Measurements from ENCODE around the gene TRPM3. TPM values are rescaled to one million over a fixed set of nuclear protein-coding genes. Genes with fewer than 3 reads are reported as not detected.
"Not testable (repeated sequence)": the region's sequence is repeated elsewhere in the genome, so short reads cannot be mapped to it uniquely, and the experiment has no call there.

TRPM3 gene
- polyA plus RNA-seq, 3 donors, result not detected

DNA sequence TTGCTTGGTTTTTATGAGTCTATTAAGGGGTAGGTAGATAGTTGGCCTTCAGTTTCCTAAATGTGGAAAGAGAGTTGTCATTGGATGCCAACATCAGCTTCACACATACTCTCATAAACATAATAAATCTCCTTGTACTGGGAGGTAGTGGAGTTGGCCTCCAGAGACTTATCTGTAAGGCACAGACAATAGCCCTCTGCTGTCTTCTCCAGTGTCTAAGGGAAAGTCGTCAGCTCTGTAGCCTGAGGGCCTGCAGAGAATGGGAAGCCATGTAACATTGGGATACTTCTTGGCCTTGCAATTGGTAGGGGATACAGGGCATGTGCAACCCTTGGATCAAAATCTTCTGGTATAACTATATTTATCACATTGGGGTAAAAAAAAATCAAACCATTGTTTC, 375.1 kb downstream of the TRPM3 start:
- Histone ChIP-seq H3K79me2 (ENCODE audit: insufficient read depth, low read length) (no peaks in the 10 kb centered on the region), H3K27me3 (ENCODE audit: control insufficient read depth in 2 of 2, insufficient read depth in 2 of 2, low read length in 2 of 2) (no peaks in the 10 kb centered on the region), H3K4me2 (replicated peaks; ENCODE audit: extremely low read depth, low read length, poor library complexity, severe bottlenecking) (no peak overlapping the region), H3K36me3 (replicated peaks in 1 of 2; ENCODE audit: control insufficient read depth in 1 of 2, insufficient read depth in 2 of 2, low read length in 2 of 2) (no peaks in the 10 kb centered on the region), H2AFZ (ENCODE audit: insufficient read depth, low read depth, low read length, poor library complexity, severe bottlenecking) (no peak overlapping the region), H4K20me1 (ENCODE audit: insufficient read depth, low read length) (no peaks in the 10 kb centered on the region), H3K4me3 (replicated peaks in 1 of 3; ENCODE audit: low read depth in 2 of 3, low read length in 3 of 3) (no peak overlapping the region), H3K9ac (ENCODE audit: insufficient read depth, low read length, poor library complexity, severe bottlenecking) (no peak overlapping the region), H3K27ac (ENCODE audit: low read depth in 1 of 2, low read length in 2 of 2) (no peak overlapping the region), H3K4me1 (ENCODE audit: control insufficient read depth in 1 of 2, insufficient read depth in 2 of 2, low read length in 2 of 2) (no peaks in the 10 kb centered on the region), H3K9me3 (replicated peaks in 1 of 2; ENCODE audit: control insufficient read depth in 1 of 2, insufficient read depth in 1 of 2, low read length in 2 of 2) (no peaks in the 10 kb centered on the region)
- WGBS (ENCODE audit: insufficient coverage), result 50% methylated on average over 1 of the region's 1 CpG
- Mint-ChIP-seq H3K9me3 (peaks cover 0 to 3% (median 0%) of the 10 kb centered on the region in 7 donors), H3K4me3 (no peak overlapping the region), H3K4me1 (no peaks in the 10 kb centered on the region), H3K36me3 (no peaks in the 10 kb centered on the region), H3K27me3 (ENCODE audit: low read depth in 3 of 3) (no peaks in the 10 kb centered on the region), H3K27ac (no peak overlapping the region)
- DNase-seq, result no peak
- TF ChIP-seq, protein P1, sequence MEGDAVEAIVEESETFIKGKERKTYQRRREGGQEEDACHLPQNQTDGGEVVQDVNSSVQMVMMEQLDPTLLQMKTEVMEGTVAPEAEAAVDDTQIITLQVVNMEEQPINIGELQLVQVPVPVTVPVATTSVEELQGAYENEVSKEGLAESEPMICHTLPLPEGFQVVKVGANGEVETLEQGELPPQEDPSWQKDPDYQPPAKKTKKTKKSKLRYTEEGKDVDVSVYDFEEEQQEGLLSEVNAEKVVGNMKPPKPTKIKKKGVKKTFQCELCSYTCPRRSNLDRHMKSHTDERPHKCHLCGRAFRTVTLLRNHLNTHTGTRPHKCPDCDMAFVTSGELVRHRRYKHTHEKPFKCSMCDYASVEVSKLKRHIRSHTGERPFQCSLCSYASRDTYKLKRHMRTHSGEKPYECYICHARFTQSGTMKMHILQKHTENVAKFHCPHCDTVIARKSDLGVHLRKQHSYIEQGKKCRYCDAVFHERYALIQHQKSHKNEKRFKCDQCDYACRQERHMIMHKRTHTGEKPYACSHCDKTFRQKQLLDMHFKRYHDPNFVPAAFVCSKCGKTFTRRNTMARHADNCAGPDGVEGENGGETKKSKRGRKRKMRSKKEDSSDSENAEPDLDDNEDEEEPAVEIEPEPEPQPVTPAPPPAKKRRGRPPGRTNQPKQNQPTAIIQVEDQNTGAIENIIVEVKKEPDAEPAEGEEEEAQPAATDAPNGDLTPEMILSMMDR (IDR thresholded peaks at IDR 0.05), result no peak
- intact Hi-C loops (cut with micrococcal nuclease), result no loop called here

DNA sequence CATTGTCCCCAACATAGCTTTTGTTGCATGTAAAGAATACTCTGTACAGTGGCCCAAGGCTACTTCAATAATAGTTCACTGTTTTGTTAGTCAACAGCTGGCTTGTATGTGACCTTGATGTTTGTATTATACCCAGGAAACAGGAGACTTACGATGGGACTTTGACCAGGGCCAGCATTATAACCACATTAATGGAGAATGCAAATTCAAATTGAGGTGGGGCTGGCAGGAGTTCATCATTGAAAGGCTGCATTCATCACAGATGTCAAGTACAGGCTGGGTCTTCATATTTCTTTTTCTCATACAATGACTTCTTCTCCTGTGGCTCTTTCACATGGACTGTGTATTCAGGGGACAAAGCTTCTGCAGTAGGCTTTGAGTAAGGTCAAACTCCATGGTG, 396.6 kb downstream of the TRPM3 start:
- H3K36me3 ChIP-seq (replicated peaks in 1 of 2; ENCODE audit: control insufficient read depth in 1 of 2, insufficient read depth in 2 of 2, low read length in 2 of 2); H3K36me3 Mint-ChIP-seq; H3K4me2 ChIP-seq (replicated peaks; ENCODE audit: extremely low read depth, low read length, poor library complexity, severe bottlenecking); H3K27me3 Mint-ChIP-seq (ENCODE audit: low read depth in 3 of 3); H3K4me3 Mint-ChIP-seq; H3K9ac ChIP-seq (ENCODE audit: insufficient read depth, low read length, poor library complexity, severe bottlenecking); H3K27ac ChIP-seq (ENCODE audit: low read depth in 1 of 2, low read length in 2 of 2); H3K4me1 ChIP-seq (ENCODE audit: control insufficient read depth in 1 of 2, insufficient read depth in 2 of 2, low read length in 2 of 2); H3K9me3 Mint-ChIP-seq; H3K4me3 ChIP-seq (replicated peaks in 1 of 3; ENCODE audit: low read depth in 2 of 3, low read length in 3 of 3); H3K9me3 ChIP-seq (replicated peaks in 1 of 2; ENCODE audit: control insufficient read depth in 1 of 2, insufficient read depth in 1 of 2, low read length in 2 of 2); H3K27me3 ChIP-seq (ENCODE audit: control insufficient read depth in 2 of 2, insufficient read depth in 2 of 2, low read length in 2 of 2); H4K20me1 ChIP-seq (ENCODE audit: insufficient read depth, low read length); H3K27ac Mint-ChIP-seq; intact Hi-C loops (cut with micrococcal nuclease); H2AFZ ChIP-seq (ENCODE audit: insufficient read depth, low read depth, low read length, poor library complexity, severe bottlenecking); DNase-seq; H3K4me1 Mint-ChIP-seq; H3K79me2 ChIP-seq (ENCODE audit: insufficient read depth, low read length): not testable (repeated sequence)
- WGBS (ENCODE audit: insufficient coverage), result no CpG with 5 or more reads among the region's 1 CpG

DNA sequence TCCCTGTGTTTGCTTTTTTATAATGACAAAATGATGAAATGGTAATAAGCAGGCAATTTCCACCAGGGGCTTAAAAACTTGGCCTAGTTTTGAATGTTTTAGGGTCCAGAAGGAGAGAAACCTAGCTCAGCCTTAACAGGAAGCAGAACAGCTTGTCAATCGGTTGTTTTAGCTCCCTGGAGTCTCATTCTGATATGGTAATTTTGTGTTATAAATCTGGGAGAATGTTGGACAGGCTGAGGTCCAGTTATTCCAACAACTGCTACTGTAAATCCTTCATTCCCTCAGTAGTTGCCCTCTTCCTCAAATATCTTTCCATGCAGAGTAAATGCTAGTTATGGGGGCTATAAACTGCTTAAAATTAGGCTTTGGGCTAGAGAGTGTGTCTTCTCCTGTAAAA, 397.4 kb downstream of the TRPM3 start:
- H3K79me2 ChIP-seq (ENCODE audit: insufficient read depth, low read length); H2AFZ ChIP-seq (ENCODE audit: insufficient read depth, low read depth, low read length, poor library complexity, severe bottlenecking); H3K9ac ChIP-seq (ENCODE audit: insufficient read depth, low read length, poor library complexity, severe bottlenecking); DNase-seq; H3K9me3 ChIP-seq (replicated peaks in 1 of 2; ENCODE audit: control insufficient read depth in 1 of 2, insufficient read depth in 1 of 2, low read length in 2 of 2); H3K4me2 ChIP-seq (replicated peaks; ENCODE audit: extremely low read depth, low read length, poor library complexity, severe bottlenecking); H4K20me1 ChIP-seq (ENCODE audit: insufficient read depth, low read length); H3K4me1 Mint-ChIP-seq; H3K4me3 ChIP-seq (replicated peaks in 1 of 3; ENCODE audit: low read depth in 2 of 3, low read length in 3 of 3); H3K36me3 Mint-ChIP-seq; H3K9me3 Mint-ChIP-seq; H3K4me3 Mint-ChIP-seq; intact Hi-C loops (cut with micrococcal nuclease); H3K36me3 ChIP-seq (replicated peaks in 1 of 2; ENCODE audit: control insufficient read depth in 1 of 2, insufficient read depth in 2 of 2, low read length in 2 of 2); H3K27ac ChIP-seq (ENCODE audit: low read depth in 1 of 2, low read length in 2 of 2); H3K27me3 ChIP-seq (ENCODE audit: control insufficient read depth in 2 of 2, insufficient read depth in 2 of 2, low read length in 2 of 2); H3K27me3 Mint-ChIP-seq (ENCODE audit: low read depth in 3 of 3); H3K4me1 ChIP-seq (ENCODE audit: control insufficient read depth in 1 of 2, insufficient read depth in 2 of 2, low read length in 2 of 2); H3K27ac Mint-ChIP-seq: not testable (repeated sequence)
- WGBS (ENCODE audit: insufficient coverage), result no CpG with 5 or more reads among the region's 1 CpG

DNA sequence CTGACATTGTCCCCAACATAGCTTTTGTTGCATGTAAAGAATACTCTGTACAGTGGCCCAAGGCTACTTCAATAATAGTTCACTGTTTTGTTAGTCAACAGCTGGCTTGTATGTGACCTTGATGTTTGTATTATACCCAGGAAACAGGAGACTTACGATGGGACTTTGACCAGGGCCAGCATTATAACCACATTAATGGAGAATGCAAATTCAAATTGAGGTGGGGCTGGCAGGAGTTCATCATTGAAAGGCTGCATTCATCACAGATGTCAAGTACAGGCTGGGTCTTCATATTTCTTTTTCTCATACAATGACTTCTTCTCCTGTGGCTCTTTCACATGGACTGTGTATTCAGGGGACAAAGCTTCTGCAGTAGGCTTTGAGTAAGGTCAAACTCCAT, 414.6 kb downstream of the TRPM3 start:
- H3K4me1 Mint-ChIP-seq; H3K9ac ChIP-seq (ENCODE audit: insufficient read depth, low read length, poor library complexity, severe bottlenecking); H3K9me3 Mint-ChIP-seq; H3K4me3 ChIP-seq (replicated peaks in 1 of 3; ENCODE audit: low read depth in 2 of 3, low read length in 3 of 3); H3K79me2 ChIP-seq (ENCODE audit: insufficient read depth, low read length); H3K27me3 Mint-ChIP-seq (ENCODE audit: low read depth in 3 of 3); H4K20me1 ChIP-seq (ENCODE audit: insufficient read depth, low read length); H3K27ac ChIP-seq (ENCODE audit: low read depth in 1 of 2, low read length in 2 of 2); H3K27me3 ChIP-seq (ENCODE audit: control insufficient read depth in 2 of 2, insufficient read depth in 2 of 2, low read length in 2 of 2); H3K36me3 ChIP-seq (replicated peaks in 1 of 2; ENCODE audit: control insufficient read depth in 1 of 2, insufficient read depth in 2 of 2, low read length in 2 of 2); H3K36me3 Mint-ChIP-seq; DNase-seq; H3K4me2 ChIP-seq (replicated peaks; ENCODE audit: extremely low read depth, low read length, poor library complexity, severe bottlenecking); H3K4me1 ChIP-seq (ENCODE audit: control insufficient read depth in 1 of 2, insufficient read depth in 2 of 2, low read length in 2 of 2); H3K9me3 ChIP-seq (replicated peaks in 1 of 2; ENCODE audit: control insufficient read depth in 1 of 2, insufficient read depth in 1 of 2, low read length in 2 of 2); intact Hi-C loops (cut with micrococcal nuclease); H2AFZ ChIP-seq (ENCODE audit: insufficient read depth, low read depth, low read length, poor library complexity, severe bottlenecking); H3K4me3 Mint-ChIP-seq; H3K27ac Mint-ChIP-seq: not testable (repeated sequence)
- no CpG with 5 or more reads among the region's 1 CpG for WGBS (ENCODE audit: insufficient coverage)

Data from CD14-positive monocyte (primary cell).